HG02938 (cell line): Measurements from ENCODE around the gene SPAG16.
A peak's percentile ranks its signal among the peaks of the same experiment; 100 is the strongest.

ENCODE experiments used
- ATAC-seq: cut with Tn5 transposase; IDR thresholded peaks from one replicate; pipeline ENCODE4 v1.9.1; 2021; ENCODE audit warnings: mild to moderate bottlenecking, moderate library complexity; ENCODE audit not compliant: unreplicated experiment

Gene SPAG16

GRCh38 chr2:213789940-213790339, 505.7 kb downstream of the SPAG16 start:
- ATAC-seq = no peak

- ATAC-seq = no peak
These were observed 507.8 kb downstream of the SPAG16 start for GRCh38 chr2:213792045-213792444.

GRCh38 chr2:213806125-213806726, 522.0 kb downstream of the SPAG16 start:
- ATAC-seq = no peak

- no peak for ATAC-seq
These were observed 532.3 kb downstream of the SPAG16 start for GRCh38 chr2:213816583-213816982.

- no peak for ATAC-seq
These were observed 534.2 kb downstream of the SPAG16 start for GRCh38 chr2:213818436-213818835.

GRCh38 chr2:213834331-213834730, 550.1 kb downstream of the SPAG16 start:
- no peak for ATAC-seq

- ATAC-seq = no peak
These were observed 550.5 kb downstream of the SPAG16 start for GRCh38 chr2:213834746-213835145.

GRCh38 chr2:213846856-213847255, 562.6 kb downstream of the SPAG16 start:
- no peak for ATAC-seq

GRCh38 chr2:213847316-213847715, 563.1 kb downstream of the SPAG16 start:
- ATAC-seq = no peak

- ATAC-seq = no peak
These were observed 564.4 kb downstream of the SPAG16 start for GRCh38 chr2:213848631-213849030.

- no peak for ATAC-seq
These were observed 577.4 kb downstream of the SPAG16 start for GRCh38 chr2:213861638-213862037.

GRCh38 chr2:213862407-213863076, 578.3 kb downstream of the SPAG16 start:
- no peak for ATAC-seq

- no peak for ATAC-seq
These were observed 579.3 kb downstream of the SPAG16 start for GRCh38 chr2:213863541-213863940.

GRCh38 chr2:213868526-213868925, 584.3 kb downstream of the SPAG16 start:
- ATAC-seq = no peak

- ATAC-seq = no peak
These were observed 601.2 kb downstream of the SPAG16 start for GRCh38 chr2:213885485-213885884.

- ATAC-seq = no peak
These were observed 630.2 kb downstream of the SPAG16 start for GRCh38 chr2:213914510-213914909.

GRCh38 chr2:213920014-213920413, 635.8 kb downstream of the SPAG16 start:
- no peak for ATAC-seq

GRCh38 chr2:213923543-213923942, 639.3 kb downstream of the SPAG16 start:
- no peak for ATAC-seq

GRCh38 chr2:213934560-213934959, 650.3 kb downstream of the SPAG16 start:
- peak; percentile 99 for ATAC-seq

- no peak for ATAC-seq
These were observed 673.8 kb downstream of the SPAG16 start for GRCh38 chr2:213958086-213958485.

GRCh38 chr2:213959589-213959988, 675.3 kb downstream of the SPAG16 start:
- no peak for ATAC-seq

GRCh38 chr2:213971536-213971935, 687.3 kb downstream of the SPAG16 start:
- ATAC-seq = no peak

- no peak for ATAC-seq
These were observed 696.6 kb downstream of the SPAG16 start for GRCh38 chr2:213980883-213981282.
